ENCODE results near the gene DDX11.
"Not testable (repeated sequence)": the region's sequence is repeated elsewhere in the genome, so short reads cannot be mapped to it uniquely, and the experiment has no call there.

DDX11 gene

DNA sequence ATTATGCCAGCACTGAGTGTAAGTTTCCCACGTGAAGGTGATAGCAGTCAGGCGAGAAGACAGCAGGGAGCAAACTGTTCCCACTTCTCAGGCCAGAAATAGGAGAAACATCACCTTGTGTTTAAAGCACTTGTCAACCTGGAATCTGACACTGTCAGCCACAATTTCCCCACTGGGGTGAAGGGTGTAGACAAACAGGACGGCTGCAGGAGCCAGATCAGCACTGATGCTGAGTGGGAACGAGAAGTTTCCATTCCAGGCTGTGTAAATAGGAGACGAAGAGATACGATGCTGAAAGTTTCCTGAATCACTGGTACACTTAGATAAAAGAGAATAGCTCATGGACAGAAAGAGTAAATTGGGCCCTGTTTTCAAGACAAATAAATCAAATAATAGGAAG lies 71.6 kb downstream of the DDX11 start:
- H3K27me3 ChIP-seq (ENCODE audit: low read depth); in situ Hi-C loops (cut with MboI; ENCODE audit: low sequenced_read_pairs); H3K9me3 ChIP-seq; DNase-seq (ENCODE audit: low spot score in 2 of 2); H3K4me1 ChIP-seq; H3K36me3 ChIP-seq (replicated peaks); H3K4me3 ChIP-seq: not testable (repeated sequence)

DNA sequence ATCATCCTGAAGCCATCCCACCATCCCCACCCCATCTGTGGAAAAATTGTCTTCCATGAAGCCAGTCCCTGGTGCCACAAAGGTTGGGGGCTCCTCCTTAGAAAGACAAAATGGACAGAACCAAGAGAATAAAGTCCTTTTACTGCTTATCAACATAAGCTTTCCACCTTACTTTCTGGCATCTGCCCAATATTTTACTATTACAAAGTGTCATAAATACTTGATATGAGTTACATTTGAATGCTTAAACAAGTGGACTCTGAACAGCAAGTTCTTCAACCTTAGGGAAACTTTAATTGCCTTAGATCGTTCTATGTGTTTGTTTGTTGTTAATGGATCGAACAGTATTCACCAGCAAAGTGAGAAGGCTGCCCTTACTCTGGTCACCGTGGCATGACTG lies 73.8 kb downstream of the DDX11 start:
- H3K4me3 ChIP-seq; H3K4me1 ChIP-seq; H3K36me3 ChIP-seq (replicated peaks); H3K9me3 ChIP-seq; H3K27me3 ChIP-seq (ENCODE audit: low read depth); DNase-seq (ENCODE audit: low spot score in 2 of 2); in situ Hi-C loops (cut with MboI; ENCODE audit: low sequenced_read_pairs): not testable (repeated sequence)

DNA sequence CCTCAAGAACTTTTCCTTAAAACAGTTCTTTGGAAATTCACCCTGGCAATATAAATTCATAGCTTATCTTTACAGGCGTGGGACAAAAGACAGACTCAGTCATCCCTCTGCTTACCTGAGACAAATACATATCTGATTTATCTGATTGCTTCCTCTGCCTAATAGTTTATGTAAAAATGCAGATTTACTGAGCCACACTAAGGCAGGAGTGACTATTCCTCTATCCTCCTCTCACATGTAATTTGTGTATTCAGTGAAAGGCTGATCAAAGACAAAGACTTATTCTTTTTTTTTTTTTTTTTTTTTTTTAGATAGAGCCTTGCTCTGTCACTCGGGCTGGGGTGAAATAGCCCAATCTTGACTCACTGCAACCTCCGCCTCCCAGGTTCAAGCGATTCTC lies 77.1 kb downstream of the DDX11 start:
- H3K4me3 ChIP-seq; H3K9me3 ChIP-seq; H3K27me3 ChIP-seq (ENCODE audit: low read depth); in situ Hi-C loops (cut with MboI; ENCODE audit: low sequenced_read_pairs); DNase-seq (ENCODE audit: low spot score in 2 of 2); H3K36me3 ChIP-seq (replicated peaks); H3K4me1 ChIP-seq: not testable (repeated sequence)
